HepG2 (cell line): ENCODE measurements around the gene DSC3. TPM values are rescaled to one million over a fixed set of nuclear protein-coding genes. Genes with fewer than 3 reads are reported as not detected.
A peak's percentile ranks its signal among the peaks of the same experiment; 100 is the strongest.

Experiments
- ATAC-seq: fragments of 200-7000 bp; cut with Tn5 transposase; 3 replicates; pipeline ENCODE4 v1.9.1; 2020; ENCODE audit warnings: mild to moderate bottlenecking, moderate library complexity
- Bru-seq: library from RNA; stranded (reverse); fragments of 400-500 nt; gene quantifications from one replicate; lab custom pipeline; 2021; lab: Mats Ljungman, UMichigan
- BruChase-seq, 2 experiments: library from RNA; stranded (reverse); fragments of 400-500 nt; gene quantifications; one replicate each; lab custom pipeline; 2021; lab: Mats Ljungman, UMichigan
- BruUV-seq: library from RNA; stranded (reverse); fragments of 400-500 nt; replicated peaks from 2 replicates; lab custom pipeline; 2021; lab: Mats Ljungman, UMichigan
- CTCF ChIA-PET: fragments of 300-600 bp; formaldehyde crosslinking; extraction: SDS; loops from one replicate; lab custom pipeline; 2021; ENCODE audit warnings: low total read pairs, inconsistent platforms, low intra/inter-chr PET ratio; lab: Yijun Ruan, JAX
- POLR2A ChIA-PET: fragments of 350-600 bp; sonication (Branson Sonifier 250); formaldehyde crosslinking; loops from one replicate; lab custom pipeline; 2020; ENCODE audit warnings: antibody characterized with exemption, inconsistent platforms; lab: Yijun Ruan, JAX
- DNase-seq: peaks from one replicate; pipeline ENCODE4 v3.0.0-alpha.2; 2015; ENCODE audit warnings: low spot score
- FAIRE-seq: peaks from 3 replicates; lab custom pipeline; 2011; peaks lifted over from hg19 to GRCh38; lab: Jason Lieb, UNC
- H2AFZ ChIP-seq: one replicate; pipeline ENCODE4 v1.6.1; 2011; ENCODE audit warnings: low read length, inconsistent platforms
- H3K27ac ChIP-seq: fragments of 300-600 bp; 3 replicates; pipeline ENCODE4 v1.8.0; 2011; ENCODE audit warnings: mixed run types, mild to moderate bottlenecking, mixed read lengths, low read length, inconsistent platforms; ENCODE audit not compliant: insufficient read depth; ENCODE audit errors: extremely low read length
- H3K27me3 ChIP-seq, 2 experiments: fragments of 200-600 bp in 1 of 2; 2 replicates in 1 of 2; 3 replicates in 1 of 2; pipeline versions ENCODE4 v1.6.0 to v1.8.0; 2011; ENCODE audit warnings: low read length in 2 of 2, mild to moderate bottlenecking in 2 of 2, moderate library complexity in 2 of 2, inconsistent platforms in 1 of 2; ENCODE audit not compliant: insufficient read depth in 2 of 2, control insufficient read depth in 1 of 2
- H3K36me3 ChIP-seq, 2 experiments: fragments of 200-600 bp in 1 of 2; replicated peaks in 1 of 2; 2 replicates in 1 of 2; 3 replicates in 1 of 2; pipeline versions ENCODE4 v1.5.1 to v1.8.0; 2011; ENCODE audit warnings: low read length in 2 of 2, inconsistent platforms in 1 of 2; ENCODE audit not compliant: insufficient read depth in 2 of 2, control insufficient read depth in 1 of 2
- H3K4me1 ChIP-seq: 2 replicates; pipeline ENCODE4 v1.5.1; 2012; ENCODE audit warnings: low read length, inconsistent platforms; ENCODE audit not compliant: insufficient read depth
- H3K4me2 ChIP-seq: 2 replicates; pipeline ENCODE4 v1.6.0; 2011; ENCODE audit warnings: low read depth, low read length, inconsistent platforms
- H3K4me3 ChIP-seq, 3 experiments: fragments of 200-600 bp in 1 of 3; sonication (generic), shearing (Covaris generic) in 1 of 3; replicated peaks in 1 of 3; 2 replicates each; pipeline ENCODE4 v1.5.1; 2011 to 2016; ENCODE audit warnings: low read length in 3 of 3, inconsistent platforms in 2 of 3, low read depth in 2 of 3, mild to moderate bottlenecking in 2 of 3, control low read depth in 1 of 3, mixed read lengths in 1 of 3; ENCODE audit not compliant: insufficient read depth in 1 of 3
- H3K79me2 ChIP-seq: one replicate; pipeline ENCODE4 v1.6.1; 2011; ENCODE audit warnings: low read length, inconsistent platforms; ENCODE audit not compliant: insufficient read depth
- H3K9ac ChIP-seq: 2 replicates; pipeline ENCODE4 v1.6.0; 2011; ENCODE audit warnings: mild to moderate bottlenecking, low read depth, low read length, inconsistent platforms; ENCODE audit not compliant: insufficient read depth
- H3K9me3 ChIP-seq: 2 replicates; pipeline ENCODE4 v1.5.1; 2012; ENCODE audit warnings: mild to moderate bottlenecking, low read length
- H4K20me1 ChIP-seq: 2 replicates; pipeline ENCODE4 v1.6.0; 2011; ENCODE audit warnings: inconsistent platforms, mild to moderate bottlenecking, low read length, moderate library complexity; ENCODE audit not compliant: insufficient read depth
- TP53 ChIP-seq: sonication (generic); formaldehyde crosslinking; conservative IDR thresholded peaks from 2 replicates; pipeline ENCODE4 v1.4.0; 2020; ENCODE audit warnings: missing genetic modification reagents
- ZBTB4 ChIP-seq: sonication (generic); formaldehyde crosslinking; IDR thresholded peaks from 2 replicates; pipeline ENCODE4 v1.4.0; 2020; ENCODE audit warnings: missing genetic modification reagents, mild to moderate bottlenecking, borderline replicate concordance
- ZFP91 ChIP-seq: sonication (generic); formaldehyde crosslinking; IDR thresholded peaks from 2 replicates; pipeline ENCODE4 v1.9.0; 2022; ENCODE audit warnings: missing genetic modification reagents, mild to moderate bottlenecking, borderline replicate concordance
- ZNF547 ChIP-seq: sonication (generic); formaldehyde crosslinking; IDR thresholded peaks from 2 replicates; pipeline ENCODE4 v1.5.1; 2020; ENCODE audit warnings: mild to moderate bottlenecking, missing genetic modification reagents
- WGBS: methylation state at CpG from one replicate; pipeline ENCODE4 v1.1.6; 2017; ENCODE audit warnings: low lambda C conversion rate; 5-methylcytosine and 5-hydroxymethylcytosine counted together
- in situ Hi-C: cut with HindIII; loops from 2 replicates; pipeline ENCODE4 v1.10.0; 2017; ENCODE audit warnings: low pct_unique_long_range_greater_than_20kb; ENCODE audit not compliant: extremely low pct_ligation_motif_present
- intact Hi-C: fragments of 100-400 bp; cut with micrococcal nuclease; formaldehyde crosslinking; loops from one replicate; pipeline ENCODE4 v1.10.0; 2022; ENCODE audit not compliant: unreplicated experiment
- long read RNA-seq, 2 experiments: library from RNA in 1 of 2; library from polyadenylated mRNA in 1 of 2; stranded (forward) in 1 of 2; unstranded in 1 of 2; transcript quantifications; one replicate each; pipeline ENCODE4 v2.0.0, GENCODE V29; 2019 to 2022
- polyA minus RNA-seq, 3 experiments: library from RNA; depleted of rRNA, polyadenylated mRNA; stranded (reverse); fragments of >200 nt; gene quantifications; 2 replicates each; pipeline ENCODE4 v1.2.3, GENCODE V29; 2011; ENCODE audit warnings: low replicate concordance in 1 of 3
- polyA plus RNA-seq, 8 experiments: library from polyadenylated mRNA; depleted of rRNA in 3 of 8; stranded (reverse) in 7 of 8; unstranded in 1 of 8; fragments of >200 nt; fragmentation: Illumina TruSeq in 4 of 8; extraction: Trizol in 4 of 8; gene quantifications; 2 replicates each; pipeline versions ENCODE4 v1.2.1 to v1.2.3, GENCODE V29; 2011 to 2016; ENCODE audit warnings: low read depth in 4 of 8, missing spikeins in 1 of 8, mixed read lengths in 1 of 8; ENCODE audit not compliant: insufficient read depth in 1 of 8
- total RNA-seq, 5 experiments: library from RNA; depleted of rRNA; stranded (reverse); fragments of >200 nt; fragmentation: Illumina TruSeq; extraction: Trizol; gene quantifications; 2 replicates each; pipeline ENCODE4 v1.2.3, GENCODE V29; 2016; ENCODE audit warnings: low read depth in 1 of 5
- TF ChIP-seq, protein P1 (sequence below): sonication (generic); formaldehyde crosslinking; IDR thresholded peaks from 2 replicates; pipeline ENCODE4 v1.4.0; 2020; ENCODE audit warnings: missing genetic modification reagents

The DSC3 gene
- total RNA-seq (2016; rRNA removed; fragmentation: Illumina TruSeq; extraction: Trizol) = 0.21 and 0.38 TPM in 2 replicates
- 0.09 TPM in 1 of 2 replicates, not detected in the other for total RNA-seq (2016; cell fraction: cytosol; rRNA removed; fragmentation: Illumina TruSeq; extraction: Trizol; ENCODE audit: low read depth)
- 0.15 and 0.28 TPM in 2 replicates for total RNA-seq (2016; cell fraction: insoluble cytoplasmic fraction; rRNA removed; fragmentation: Illumina TruSeq; extraction: Trizol)
- total RNA-seq (2016; cell fraction: membrane; rRNA removed; fragmentation: Illumina TruSeq; extraction: Trizol) = 0.07 and 0.12 TPM in 2 replicates
- 0.41 and 0.59 TPM in 2 replicates for total RNA-seq (2016; cell fraction: nucleus; rRNA removed; fragmentation: Illumina TruSeq; extraction: Trizol)
- polyA plus RNA-seq (2011; rRNA removed) = 0.05 and 0.07 TPM in 2 replicates
- 0.04 and 0.06 TPM in 2 replicates for polyA plus RNA-seq (2011; cell fraction: cytosol; rRNA removed)
- polyA plus RNA-seq (2011; cell fraction: nucleus; rRNA removed) = 0.02 and 0.03 TPM in 2 replicates
- polyA plus RNA-seq (2012) = 0.03 and 0.11 TPM in 2 replicates
- polyA plus RNA-seq (2016; cell fraction: cytosol; fragmentation: Illumina TruSeq; extraction: Trizol; ENCODE audit: low read depth) = 0.03 TPM in 1 of 2 replicates, not detected in the other
- 0.11 and 0.25 TPM in 2 replicates for polyA plus RNA-seq (2016; cell fraction: insoluble cytoplasmic fraction; fragmentation: Illumina TruSeq; extraction: Trizol; ENCODE audit: low read depth)
- 0.06 and 0.42 TPM in 2 replicates for polyA plus RNA-seq (2016; cell fraction: membrane; fragmentation: Illumina TruSeq; extraction: Trizol; ENCODE audit: low read depth)
- polyA plus RNA-seq (2016; cell fraction: nucleus; fragmentation: Illumina TruSeq; extraction: Trizol; ENCODE audit: insufficient read depth, low read depth) = 0.23 and 0.33 TPM in 2 replicates
- 0.06 TPM in 1 of 2 replicates, not detected in the other for polyA minus RNA-seq (2011; rRNA and poly(A)+ RNA removed; ENCODE audit: low replicate concordance)
- polyA minus RNA-seq (2011; cell fraction: cytosol; rRNA and poly(A)+ RNA removed) = 0.26 TPM in 1 of 2 replicates, not detected in the other
- 0.25 TPM in 1 of 2 replicates, not detected in the other for polyA minus RNA-seq (2011; cell fraction: nucleus; rRNA and poly(A)+ RNA removed)
- percentile 25 among the genes with signal in this experiment for Bru-seq, nascent RNA
- BruChase-seq, experiment 1, labeled RNA remaining after a 6-hour chase = percentile 30 among the genes with signal in this experiment
- percentile 21 among the genes with signal in this experiment for BruChase-seq, experiment 2, labeled RNA remaining after a 2-hour chase
- long read RNA-seq, experiment 1 = 0 reads
- long read RNA-seq, experiment 2 = 0 reads

GRCh38 chr18:31042406-31043181, at the start of gene DSC3:
DSC3 (minus strand) TSS chr18:31042742; CDS start chr18:31042660, 82 bp downstream.
- H3K27ac ChIP-seq = no peak within 1 kb of the TSS
- H3K4me1 ChIP-seq = peaks cover 16% of the 10 kb centered on the region
- intact Hi-C loops (loop anchor here (10.0 kb wide), 1 partner anchor 62 kb away; the partner anchor contains the start of gene DSC2), in situ Hi-C loops (no loop called here)
- no TSS peak for BruUV-seq
- DNase-seq = no peak
- ATAC-seq = peak; percentile 92
- no peaks in the 10 kb centered on the region for H3K9me3 ChIP-seq
- peak within 1 kb of the TSS; percentile 27; the same call in 1 of the 2 replicates for H3K9ac ChIP-seq
- no peak for FAIRE-seq
- peak within 1 kb of the TSS; percentile 84 for H3K4me2 ChIP-seq
- H2AFZ ChIP-seq = no peak within 1 kb of the TSS
- H3K27me3 ChIP-seq = peaks cover 0 to 15% of the 10 kb centered on the region in 2 experiments; a peak in 4 of 5 replicates
- H3K4me3 ChIP-seq = peak within 1 kb of the TSS; percentile 43 to 73 (median 56)
- ChIA-PET POLR2A (no interaction called here), CTCF (no interaction called here)
- H4K20me1 ChIP-seq = no peaks in the 10 kb centered on the region
- no peaks in the 10 kb centered on the region for H3K79me2 ChIP-seq
- 45% methylated on average over 8 of the region's 73 CpGs for WGBS
- H3K36me3 ChIP-seq = no peaks in the 10 kb centered on the region
- no peak for TF ChIP-seq TP53 (CRISPR knock-in tag)
- no peak for TF ChIP-seq ZNF547 (CRISPR knock-in tag)
- TF ChIP-seq ZBTB4 (CRISPR knock-in tag) = no peak
- TF ChIP-seq, protein P1, sequence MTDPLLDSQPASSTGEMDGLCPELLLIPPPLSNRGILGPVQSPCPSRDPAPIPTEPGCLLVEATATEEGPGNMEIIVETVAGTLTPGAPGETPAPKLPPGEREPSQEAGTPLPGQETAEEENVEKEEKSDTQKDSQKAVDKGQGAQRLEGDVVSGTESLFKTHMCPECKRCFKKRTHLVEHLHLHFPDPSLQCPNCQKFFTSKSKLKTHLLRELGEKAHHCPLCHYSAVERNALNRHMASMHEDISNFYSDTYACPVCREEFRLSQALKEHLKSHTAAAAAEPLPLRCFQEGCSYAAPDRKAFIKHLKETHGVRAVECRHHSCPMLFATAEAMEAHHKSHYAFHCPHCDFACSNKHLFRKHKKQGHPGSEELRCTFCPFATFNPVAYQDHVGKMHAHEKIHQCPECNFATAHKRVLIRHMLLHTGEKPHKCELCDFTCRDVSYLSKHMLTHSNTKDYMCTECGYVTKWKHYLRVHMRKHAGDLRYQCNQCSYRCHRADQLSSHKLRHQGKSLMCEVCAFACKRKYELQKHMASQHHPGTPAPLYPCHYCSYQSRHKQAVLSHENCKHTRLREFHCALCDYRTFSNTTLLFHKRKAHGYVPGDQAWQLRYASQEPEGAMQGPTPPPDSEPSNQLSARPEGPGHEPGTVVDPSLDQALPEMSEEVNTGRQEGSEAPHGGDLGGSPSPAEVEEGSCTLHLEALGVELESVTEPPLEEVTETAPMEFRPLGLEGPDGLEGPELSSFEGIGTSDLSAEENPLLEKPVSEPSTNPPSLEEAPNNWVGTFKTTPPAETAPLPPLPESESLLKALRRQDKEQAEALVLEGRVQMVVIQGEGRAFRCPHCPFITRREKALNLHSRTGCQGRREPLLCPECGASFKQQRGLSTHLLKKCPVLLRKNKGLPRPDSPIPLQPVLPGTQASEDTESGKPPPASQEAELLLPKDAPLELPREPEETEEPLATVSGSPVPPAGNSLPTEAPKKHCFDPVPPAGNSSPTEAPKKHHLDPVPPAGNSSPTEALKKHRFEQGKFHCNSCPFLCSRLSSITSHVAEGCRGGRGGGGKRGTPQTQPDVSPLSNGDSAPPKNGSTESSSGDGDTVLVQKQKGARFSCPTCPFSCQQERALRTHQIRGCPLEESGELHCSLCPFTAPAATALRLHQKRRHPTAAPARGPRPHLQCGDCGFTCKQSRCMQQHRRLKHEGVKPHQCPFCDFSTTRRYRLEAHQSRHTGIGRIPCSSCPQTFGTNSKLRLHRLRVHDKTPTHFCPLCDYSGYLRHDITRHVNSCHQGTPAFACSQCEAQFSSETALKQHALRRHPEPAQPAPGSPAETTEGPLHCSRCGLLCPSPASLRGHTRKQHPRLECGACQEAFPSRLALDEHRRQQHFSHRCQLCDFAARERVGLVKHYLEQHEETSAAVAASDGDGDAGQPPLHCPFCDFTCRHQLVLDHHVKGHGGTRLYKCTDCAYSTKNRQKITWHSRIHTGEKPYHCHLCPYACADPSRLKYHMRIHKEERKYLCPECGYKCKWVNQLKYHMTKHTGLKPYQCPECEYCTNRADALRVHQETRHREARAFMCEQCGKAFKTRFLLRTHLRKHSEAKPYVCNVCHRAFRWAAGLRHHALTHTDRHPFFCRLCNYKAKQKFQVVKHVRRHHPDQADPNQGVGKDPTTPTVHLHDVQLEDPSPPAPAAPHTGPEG = peak; percentile 46; the same call in 1 of the 2 replicates
- TF ChIP-seq ZFP91 (CRISPR knock-in tag) = peak; percentile 58; the same call in 1 of the 2 replicates
